ENCODE results near the gene LILRA6.
"Not testable (repeated sequence)": the region's sequence is repeated elsewhere in the genome, so short reads cannot be mapped to it uniquely, and the experiment has no call there.

Gene LILRA6

GRCh38 chr19:54262066-54262465 is 19.5 kb upstream of the LILRA6 start:
- no peak for DNase-seq

- DNase-seq: no peak
Observed at GRCh38 chr19:54257116-54257480, 14.5 kb upstream of the LILRA6 start, which contains the start of gene LILRB5. LILRB5 (minus strand) TSS chr19:54257273; CDS start chr19:54257193, 80 bp downstream.

- DNase-seq: no peak
Observed at GRCh38 chr19:54256250-54257115, 13.9 kb upstream of the LILRA6 start.

GRCh38 chr19:54255105-54255775 is 12.7 kb upstream of the LILRA6 start:
- peak; percentile 12 for DNase-seq

GRCh38 chr19:54254195-54254906 is 11.8 kb upstream of the LILRA6 start:
- DNase-seq: no peak

- no peak for DNase-seq
Observed at GRCh38 chr19:54253331-54254194, 11.0 kb upstream of the LILRA6 start.

- DNase-seq: no peak
Observed at GRCh38 chr19:54252845-54253244, 10.3 kb upstream of the LILRA6 start.

- no peak for DNase-seq
Observed at GRCh38 chr19:54252243-54252642, 9.7 kb upstream of the LILRA6 start.

GRCh38 chr19:54248016-54248601 is 5.5 kb upstream of the LILRA6 start:
- peak; percentile 96 for DNase-seq

- DNase-seq: no peak
Observed at GRCh38 chr19:54247106-54247930, 4.7 kb upstream of the LILRA6 start.

GRCh38 chr19:54245936-54246335 is 3.3 kb upstream of the LILRA6 start:
- DNase-seq: no peak

- DNase-seq: peak; percentile 67
Observed at GRCh38 chr19:54243809-54244208, 1.2 kb upstream of the LILRA6 start.

- peak; percentile 50 for DNase-seq
Observed at GRCh38 chr19:54242234-54242633, 356 bp downstream of the LILRA6 start.

- not testable (repeated sequence) for DNase-seq
Observed at GRCh38 chr19:54240372-54241336, 1.9 kb downstream of the LILRA6 start.

GRCh38 chr19:54239491-54240371 is 2.9 kb downstream of the LILRA6 start:
- not testable (repeated sequence) for DNase-seq

- no peak for DNase-seq
Observed at GRCh38 chr19:54233941-54234340, 8.6 kb downstream of the LILRA6 start.

GRCh38 chr19:54231077-54231931 is 11.3 kb downstream of the LILRA6 start:
- peak; percentile 55 for DNase-seq

- DNase-seq: no peak
Observed at GRCh38 chr19:54230031-54230430, 12.6 kb downstream of the LILRA6 start.

All from inflammatory macrophage treated with lipopolysaccharide for 4 hours (primary cell).